HEK293 (cell line): Measurements from ENCODE around the gene LARP1.

Experiments
- CTCF ChIA-PET: fragments of 350-600 bp; formaldehyde crosslinking; extraction: SDS; loops from one replicate; lab custom pipeline; 2021; ENCODE audit warnings: antibody characterized with exemption; lab: Yijun Ruan, JAX
- POLR2A ChIA-PET: fragments of 300-600 bp; formaldehyde crosslinking; extraction: SDS; loops from one replicate; lab custom pipeline; 2020; ENCODE audit warnings: antibody characterized with exemption, inconsistent platforms; lab: Yijun Ruan, JAX
- H3K27ac ChIP-seq: fragments of 200-500 bp; sonication (Bioruptor generic); 2 replicates; pipeline ENCODE4 v1.5.1; 2014; ENCODE audit warnings: low read depth, low read length, control low read depth, inconsistent platforms; ENCODE audit errors: extremely low read depth
- H3K36me3 ChIP-seq, 2 experiments: fragments of 200-500 bp in 1 of 2; sonication (Bioruptor generic) in 1 of 2; 1 replicate in 1 of 2; 2 replicates in 1 of 2; pipeline ENCODE4 v1.5.1; 2014 to 2017; ENCODE audit warnings: inconsistent platforms in 2 of 2, low read length in 2 of 2; ENCODE audit not compliant: control insufficient read depth in 2 of 2, insufficient read depth in 1 of 2
- H3K4me1 ChIP-seq: fragments of 200-500 bp; sonication (Bioruptor generic); 2 replicates; pipeline ENCODE4 v1.5.1; 2014; ENCODE audit warnings: mild to moderate bottlenecking, low read length, inconsistent platforms; ENCODE audit not compliant: control insufficient read depth, insufficient read depth
- H3K4me3 ChIP-seq: 2 replicates; pipeline ENCODE4 v1.5.1; 2011; ENCODE audit warnings: low read depth, mild to moderate bottlenecking, control low read depth, low read length, moderate library complexity
- H3K9me3 ChIP-seq: fragments of 200-500 bp; sonication (Bioruptor generic); 2 replicates; pipeline ENCODE4 v1.5.1; 2014; ENCODE audit warnings: low read depth, low read length, inconsistent platforms; ENCODE audit not compliant: control insufficient read depth, insufficient read depth
- BCL11A ChIP-seq: fragments of 450-650 bp; formaldehyde crosslinking; IDR thresholded peaks from 2 replicates; pipeline ENCODE4 v1.5.1; 2016; ENCODE audit warnings: low read depth, missing biosample characterization, missing genetic modification characterization
- GFI1B ChIP-seq: fragments of 450-650 bp; formaldehyde crosslinking; IDR thresholded peaks from 2 replicates; pipeline ENCODE4 v1.5.1; 2016; ENCODE audit warnings: missing biosample characterization, missing genetic modification characterization
- HOXD13 ChIP-seq: sonication (generic); formaldehyde crosslinking; IDR thresholded peaks from 2 replicates; pipeline ENCODE4 v1.8.0; 2022; ENCODE audit warnings: missing genetic modification reagents, borderline replicate concordance
- KLF16 ChIP-seq: fragments of 450-650 bp; formaldehyde crosslinking; IDR thresholded peaks from 2 replicates; pipeline ENCODE4 v1.5.1; 2017; ENCODE audit warnings: missing biosample characterization, missing genetic modification characterization
- PRDM6 ChIP-seq: fragments of 450-650 bp; formaldehyde crosslinking; IDR thresholded peaks from 2 replicates; pipeline ENCODE4 v1.5.1; 2017; ENCODE audit warnings: missing biosample characterization, missing genetic modification characterization
- ZNF19 ChIP-seq: fragments of 450-650 bp; formaldehyde crosslinking; IDR thresholded peaks from 2 replicates; pipeline ENCODE4; 2016; ENCODE audit warnings: missing biosample characterization, missing genetic modification characterization, low read depth
- ZNF221 ChIP-seq: fragments of 450-650 bp; formaldehyde crosslinking; IDR thresholded peaks from 2 replicates; pipeline ENCODE4 v1.5.1; 2017; ENCODE audit warnings: missing biosample characterization, missing genetic modification characterization, borderline replicate concordance
- ZNF266 ChIP-seq: fragments of 450-650 bp; formaldehyde crosslinking; IDR thresholded peaks from 2 replicates; pipeline ENCODE4 v1.5.1; 2016; ENCODE audit warnings: missing biosample characterization, missing genetic modification characterization, low read depth
- ZNF341 ChIP-seq: fragments of 450-650 bp; formaldehyde crosslinking; IDR thresholded peaks from 2 replicates; pipeline ENCODE4; 2016; ENCODE audit warnings: low read depth, missing biosample characterization, missing genetic modification characterization
- ZNF354C ChIP-seq: fragments of 450-650 bp; formaldehyde crosslinking; IDR thresholded peaks from 2 replicates; pipeline ENCODE4 v1.5.1; 2016; ENCODE audit warnings: missing biosample characterization, missing genetic modification characterization, low read depth, borderline replicate concordance
- ZNF48 ChIP-seq: fragments of 450-650 bp; formaldehyde crosslinking; IDR thresholded peaks from 2 replicates; pipeline ENCODE4 v1.5.1; 2016; ENCODE audit warnings: missing biosample characterization, missing genetic modification characterization
- ZNF518A ChIP-seq: fragments of 450-650 bp; formaldehyde crosslinking; conservative IDR thresholded peaks from 2 replicates; pipeline ENCODE4 v1.5.1; 2016; ENCODE audit warnings: low read depth, missing biosample characterization, missing genetic modification characterization
- ZNF624 ChIP-seq: fragments of 450-650 bp; formaldehyde crosslinking; IDR thresholded peaks from 2 replicates; pipeline ENCODE4 v1.5.1; 2017; ENCODE audit warnings: missing biosample characterization, missing genetic modification characterization
- ZNF639 ChIP-seq: fragments of 450-650 bp; formaldehyde crosslinking; IDR thresholded peaks from 2 replicates; pipeline ENCODE4 v1.5.1; 2016; ENCODE audit warnings: missing biosample characterization, missing genetic modification characterization
- ZSCAN30 ChIP-seq: fragments of 450-650 bp; IDR thresholded peaks from 2 replicates; pipeline ENCODE4 v1.5.1; 2018; ENCODE audit warnings: missing biosample characterization, mild to moderate bottlenecking, missing genetic modification characterization, moderate library complexity
- ZXDB ChIP-seq: fragments of 450-650 bp; formaldehyde crosslinking; IDR thresholded peaks from 2 replicates; pipeline ENCODE4 v1.5.1; 2016; ENCODE audit warnings: missing biosample characterization, missing genetic modification characterization

The LARP1 gene

GRCh38 chr5:154794525-154795234 is 39.5 kb downstream of the LARP1 start:
- no peaks in the 10 kb centered on the region for H3K4me1 ChIP-seq
- POLR2A ChIA-PET = interaction anchor here (1.4 kb wide), 1 partner anchor 112 kb away, joined by 4 read pairs; no protein-coding TSS in a partner anchor
- TF ChIP-seq ZXDB (tag by site-specific recombination) = peak; percentile 55
- peak; percentile 30; the same call in 1 of the 2 replicates for TF ChIP-seq PRDM6
- TF ChIP-seq ZNF341 = no peak
- TF ChIP-seq GFI1B (tag by site-specific recombination) = peak; percentile 62; the same call in 1 of the 2 replicates
- TF ChIP-seq, all 188 proteins: peak for 3
- Histone ChIP-seq H3K36me3 (peaks cover 38 to 87% of the 10 kb centered on the region in 2 experiments), H3K4me3 (no peak overlapping the region), H3K9me3 (no peaks in the 10 kb centered on the region), H3K27ac (no peak overlapping the region; the same call in 1 of the 2 replicates)
- CTCF ChIA-PET = interaction anchor here (0.6 to 1.9 kb wide), 2 partner anchors 123 to 144 kb away, joined by 3 to 4 read pairs; no protein-coding TSS in a partner anchor

- H3K36me3 ChIP-seq = peaks cover 39 to 87% of the 10 kb centered on the region in 2 experiments
- TF ChIP-seq ZNF19 (tag by site-specific recombination) (no peak), HOXD13 (CRISPR knock-in tag) (no peak), ZNF48 (tag by site-specific recombination) (no peak), ZNF266 (tag by site-specific recombination) (no peak), ZNF518A (tag by site-specific recombination) (no peak), KLF16 (tag by site-specific recombination) (no peak), ZXDB (tag by site-specific recombination) (no peak), ZNF624 (tag by site-specific recombination) (no peak), ZNF221 (tag by site-specific recombination) (no peak), BCL11A (tag by site-specific recombination) (no peak), ZSCAN30 (no peak), ZNF354C (tag by site-specific recombination) (no peak), ZNF639 (tag by site-specific recombination) (no peak)
- H3K9me3 ChIP-seq = no peaks in the 10 kb centered on the region
- no peak overlapping the region for H3K27ac ChIP-seq
- peaks cover 3% of the 10 kb centered on the region; the same call in 1 of the 2 replicates for H3K4me1 ChIP-seq
- ChIA-PET CTCF (no interaction called here), POLR2A (no interaction called here)
- H3K4me3 ChIP-seq = no peak overlapping the region
These were observed 40.0 kb downstream of the LARP1 start for GRCh38 chr5:154795235-154795596.
